GM19395 (cell line): ENCODE data around the gene RBP3.

Experiments
- ATAC-seq: cut with Tn5 transposase; IDR thresholded peaks from one replicate; pipeline ENCODE4 v1.9.1; 2021; ENCODE audit warnings: mild to moderate bottlenecking, moderate library complexity; ENCODE audit not compliant: unreplicated experiment

Gene RBP3

GRCh38 chr10:47336387-47337134 is 11.6 kb upstream of the RBP3 start:
- no peak for ATAC-seq

- no peak for ATAC-seq
Observed at GRCh38 chr10:47337310-47337709, 10.9 kb upstream of the RBP3 start.

GRCh38 chr10:47339186-47339735 is 8.9 kb upstream of the RBP3 start:
- no peak for ATAC-seq

- ATAC-seq: no peak
Observed at GRCh38 chr10:47339759-47340607, 8.2 kb upstream of the RBP3 start.

- ATAC-seq: peak; percentile 61
Observed at GRCh38 chr10:47340608-47341170, 7.5 kb upstream of the RBP3 start.

GRCh38 chr10:47344996-47345870 is 2.9 kb upstream of the RBP3 start:
- ATAC-seq: no peak

GRCh38 chr10:47346581-47347302 is 1.4 kb upstream of the RBP3 start:
- ATAC-seq: no peak

- ATAC-seq: no peak
Observed at GRCh38 chr10:47347303-47347675, 874 bp upstream of the RBP3 start.

- no peak for ATAC-seq
Observed at GRCh38 chr10:47348661-47349470, 703 bp downstream of the RBP3 start.

GRCh38 chr10:47349516-47349915 is 1.4 kb downstream of the RBP3 start:
- no peak for ATAC-seq

- no peak for ATAC-seq
Observed at GRCh38 chr10:47349941-47350371, 1.8 kb downstream of the RBP3 start.

- ATAC-seq: no peak
Observed at GRCh38 chr10:47350671-47351640, 2.8 kb downstream of the RBP3 start.

GRCh38 chr10:47351899-47352815 is 4.0 kb downstream of the RBP3 start:
- ATAC-seq: no peak

GRCh38 chr10:47353351-47353750 is 5.2 kb downstream of the RBP3 start:
- ATAC-seq: no peak

- no peak for ATAC-seq
Observed at GRCh38 chr10:47354165-47354564, 6.0 kb downstream of the RBP3 start.

GRCh38 chr10:47354900-47355299 is 6.7 kb downstream of the RBP3 start:
- no peak for ATAC-seq

GRCh38 chr10:47356708-47357107 is 8.5 kb downstream of the RBP3 start:
- ATAC-seq: no peak
